Measurements from ENCODE around the gene ABCC2. TPM values are rescaled to one million over a fixed set of nuclear protein-coding genes. Genes with fewer than 3 reads are reported as not detected.

Gene ABCC2
- total RNA-seq, 2 experiments from 2014 or later, result 0.38 to 0.59 TPM

DNA sequence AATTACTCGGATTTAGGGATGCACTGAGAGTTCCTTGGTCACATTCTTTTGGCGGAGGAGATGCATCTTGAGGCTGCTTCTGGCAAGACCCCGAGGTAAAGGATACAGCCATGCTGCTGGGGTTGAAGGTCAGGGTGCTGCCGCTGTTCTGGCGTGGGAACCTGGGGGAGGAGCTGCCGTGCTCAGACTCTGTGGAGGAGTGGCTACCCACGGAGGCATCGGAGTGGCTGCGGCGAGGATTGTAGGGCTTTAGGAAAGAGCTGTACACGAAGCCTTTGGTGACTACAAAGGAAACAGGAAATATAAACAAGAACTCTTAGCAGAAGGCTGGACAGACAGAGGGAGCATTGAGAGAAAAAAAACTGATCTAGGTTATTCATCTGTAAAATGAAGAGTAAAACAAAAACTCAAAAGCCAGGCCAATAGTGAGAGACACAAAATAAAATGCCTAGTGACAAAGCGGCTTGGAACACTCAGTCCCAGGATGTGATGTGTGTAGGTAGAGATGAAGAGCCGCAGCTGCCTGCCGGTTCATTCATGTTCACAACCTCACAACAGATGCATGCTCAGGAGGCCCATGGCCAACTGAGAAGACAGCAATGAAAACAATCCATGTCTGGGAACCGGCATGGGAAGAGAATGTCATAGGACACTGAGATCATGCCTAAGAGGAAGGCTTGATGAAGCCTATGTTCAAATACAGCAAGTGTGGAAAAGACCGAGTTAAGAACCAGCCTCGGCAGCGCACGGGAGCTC is 97.8 kb downstream of the ABCC2 start:
- no TSS peak for BruUV-seq (replicated peaks)
- DNase-seq (ENCODE audit: low spot score), result no peak
- H3K4me3 ChIP-seq (ENCODE audit: low read depth, low read length, poor library complexity, severe bottlenecking), result no peak overlapping the region
- ChIA-PET POLR2A (no interaction called here), CTCF (ENCODE audit: unreplicated experiment) (interaction anchor here (0.6 kb wide), 1 partner anchor 10 kb away, joined by 3 read pairs; no protein-coding TSS in a partner anchor)
- H3K4me2 ChIP-seq (ENCODE audit: low read length), result no peak overlapping the region
- no peak for TF ChIP-seq EZH2phosphoT487 (IDR thresholded peaks at IDR 0.05; ENCODE audit: borderline replicate concordance, low read depth, low read length)
- TF ChIP-seq, protein P1, sequence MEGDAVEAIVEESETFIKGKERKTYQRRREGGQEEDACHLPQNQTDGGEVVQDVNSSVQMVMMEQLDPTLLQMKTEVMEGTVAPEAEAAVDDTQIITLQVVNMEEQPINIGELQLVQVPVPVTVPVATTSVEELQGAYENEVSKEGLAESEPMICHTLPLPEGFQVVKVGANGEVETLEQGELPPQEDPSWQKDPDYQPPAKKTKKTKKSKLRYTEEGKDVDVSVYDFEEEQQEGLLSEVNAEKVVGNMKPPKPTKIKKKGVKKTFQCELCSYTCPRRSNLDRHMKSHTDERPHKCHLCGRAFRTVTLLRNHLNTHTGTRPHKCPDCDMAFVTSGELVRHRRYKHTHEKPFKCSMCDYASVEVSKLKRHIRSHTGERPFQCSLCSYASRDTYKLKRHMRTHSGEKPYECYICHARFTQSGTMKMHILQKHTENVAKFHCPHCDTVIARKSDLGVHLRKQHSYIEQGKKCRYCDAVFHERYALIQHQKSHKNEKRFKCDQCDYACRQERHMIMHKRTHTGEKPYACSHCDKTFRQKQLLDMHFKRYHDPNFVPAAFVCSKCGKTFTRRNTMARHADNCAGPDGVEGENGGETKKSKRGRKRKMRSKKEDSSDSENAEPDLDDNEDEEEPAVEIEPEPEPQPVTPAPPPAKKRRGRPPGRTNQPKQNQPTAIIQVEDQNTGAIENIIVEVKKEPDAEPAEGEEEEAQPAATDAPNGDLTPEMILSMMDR (conservative IDR thresholded peaks at IDR 0.05; ENCODE audit: low read length), result no peak
- no peaks in the 10 kb centered on the region for H3K9me2 ChIP-seq (ENCODE audit: insufficient read depth, low read length)
- no peak overlapping the region for H3K27ac ChIP-seq (ENCODE audit: low read depth, low read length, poor library complexity, severe bottlenecking)
- no peaks in the 10 kb centered on the region for H4K20me1 ChIP-seq (ENCODE audit: insufficient read depth, low read length)
- H3K4me1 ChIP-seq (ENCODE audit: insufficient read depth, low read length, poor library complexity, severe bottlenecking), result no peaks in the 10 kb centered on the region
- no peaks in the 10 kb centered on the region for H3K9me3 ChIP-seq (ENCODE audit: low read length)
- no peak overlapping the region for H2AFZ ChIP-seq (ENCODE audit: low read length)
- no peaks in the 10 kb centered on the region for H3K79me2 ChIP-seq (ENCODE audit: insufficient read depth, low read depth, low read length)
- peaks cover 96% of the 10 kb centered on the region for H3K36me3 ChIP-seq (ENCODE audit: insufficient read depth, low read length)
- intact Hi-C loops (cut with micrococcal nuclease; ENCODE audit: unreplicated experiment), result no loop called here

DNA sequence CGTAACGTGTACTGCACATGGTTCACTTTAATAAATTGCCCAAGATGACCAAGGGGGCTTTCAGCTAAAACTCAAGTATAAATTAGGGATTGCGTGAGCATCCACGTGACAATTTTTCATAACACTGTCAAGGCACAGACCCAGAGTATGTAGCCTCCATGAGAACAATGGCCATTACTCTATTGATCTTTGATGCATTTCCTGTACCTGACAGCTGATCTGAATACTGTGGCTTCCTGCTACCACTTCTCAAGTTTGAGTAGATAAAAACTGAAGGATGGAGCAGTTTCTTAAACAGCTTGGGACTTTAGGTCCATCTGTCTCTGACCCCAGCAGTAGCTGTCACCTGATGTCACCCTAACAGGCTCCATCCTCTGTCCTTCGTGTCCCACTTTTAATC is 98.9 kb downstream of the ABCC2 start:
- no peak for DNase-seq (ENCODE audit: low spot score)
- H3K4me3 ChIP-seq (ENCODE audit: low read depth, low read length, poor library complexity, severe bottlenecking), result no peak overlapping the region
- intact Hi-C loops (cut with micrococcal nuclease; ENCODE audit: unreplicated experiment), result no loop called here
- H3K9me3 ChIP-seq (ENCODE audit: low read length), result no peaks in the 10 kb centered on the region
- H3K79me2 ChIP-seq (ENCODE audit: insufficient read depth, low read depth, low read length), result no peaks in the 10 kb centered on the region
- peaks cover 96% of the 10 kb centered on the region for H3K36me3 ChIP-seq (ENCODE audit: insufficient read depth, low read length)
- no peaks in the 10 kb centered on the region for H3K4me1 ChIP-seq (ENCODE audit: insufficient read depth, low read length, poor library complexity, severe bottlenecking)
- TF ChIP-seq EZH2phosphoT487 (IDR thresholded peaks at IDR 0.05; ENCODE audit: borderline replicate concordance, low read depth, low read length), result no peak
- TF ChIP-seq, protein P1 (conservative IDR thresholded peaks at IDR 0.05; ENCODE audit: low read length), result no peak
- no peak overlapping the region for H3K4me2 ChIP-seq (ENCODE audit: low read length)
- BruUV-seq (replicated peaks), result no TSS peak
- H4K20me1 ChIP-seq (ENCODE audit: insufficient read depth, low read length), result no peaks in the 10 kb centered on the region
- ChIA-PET POLR2A (no interaction called here), CTCF (ENCODE audit: unreplicated experiment) (no interaction called here)
- no peaks in the 10 kb centered on the region for H3K9me2 ChIP-seq (ENCODE audit: insufficient read depth, low read length)
- no peak overlapping the region for H3K27ac ChIP-seq (ENCODE audit: low read depth, low read length, poor library complexity, severe bottlenecking)
- no peak overlapping the region for H2AFZ ChIP-seq (ENCODE audit: low read length)

DNA sequence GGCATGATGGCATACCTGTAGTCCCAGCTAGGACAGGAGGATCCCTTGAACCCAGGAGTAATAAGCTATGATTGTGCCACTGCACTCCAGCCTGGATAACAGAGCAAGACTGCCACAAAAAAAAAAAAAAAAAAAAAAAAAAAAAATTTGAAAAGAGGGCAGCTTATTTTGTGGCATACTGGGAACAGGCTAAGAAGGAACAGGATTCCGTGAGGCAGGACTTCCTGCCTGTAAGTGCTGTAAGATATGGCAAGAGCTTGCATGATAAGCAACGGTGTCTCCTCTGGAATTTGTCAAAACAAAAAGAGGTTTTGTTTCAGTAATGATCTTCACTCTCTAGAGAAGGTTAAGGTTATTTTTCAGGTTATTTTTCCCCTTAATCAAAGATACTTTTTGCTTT is 101.1 kb downstream of the ABCC2 start:
- Histone ChIP-seq H3K9me3 (ENCODE audit: low read length) (no peaks in the 10 kb centered on the region), H4K20me1 (ENCODE audit: insufficient read depth, low read length) (no peaks in the 10 kb centered on the region), H3K4me1 (ENCODE audit: insufficient read depth, low read length, poor library complexity, severe bottlenecking) (no peaks in the 10 kb centered on the region), H3K4me3 (ENCODE audit: low read depth, low read length, poor library complexity, severe bottlenecking) (no peak overlapping the region), H3K36me3 (ENCODE audit: insufficient read depth, low read length) (peaks cover 96% of the 10 kb centered on the region), H3K79me2 (ENCODE audit: insufficient read depth, low read depth, low read length) (no peaks in the 10 kb centered on the region), H3K4me2 (ENCODE audit: low read length) (no peak overlapping the region), H3K9me2 (ENCODE audit: insufficient read depth, low read length) (no peaks in the 10 kb centered on the region), H2AFZ (ENCODE audit: low read length) (no peak overlapping the region), H3K27ac (ENCODE audit: low read depth, low read length, poor library complexity, severe bottlenecking) (no peak overlapping the region)
- no peak for DNase-seq (ENCODE audit: low spot score)
- TF ChIP-seq EZH2phosphoT487 (IDR thresholded peaks at IDR 0.05; ENCODE audit: borderline replicate concordance, low read depth, low read length), result no peak
- TF ChIP-seq, protein P1 (conservative IDR thresholded peaks at IDR 0.05; ENCODE audit: low read length), result no peak
- ChIA-PET CTCF (ENCODE audit: unreplicated experiment) (no interaction called here), POLR2A (interaction anchor here (0.6 to 1.3 kb wide), 2 partner anchors 15 to 109 kb away, joined by 3 read pairs; no protein-coding TSS in a partner anchor)
- no TSS peak for BruUV-seq (replicated peaks)
- intact Hi-C loops (cut with micrococcal nuclease; ENCODE audit: unreplicated experiment), result no loop called here

All from OCI-LY7 (cell line).